Pancreas (tissue), 10 donors: ENCODE results near the gene TLE1. TPM values are rescaled to one million over a fixed set of nuclear protein-coding genes. Genes with fewer than 3 reads are reported as not detected.

Experiments
- ATAC-seq, 4 donors: fragments of 200-7000 bp; cut with Tn5 transposase; one replicate each; pipeline versions ENCODE4 v1.8.0 to v1.9.1; 2020; ENCODE audit warnings: mild to moderate bottlenecking in 4 of 4, moderate library complexity in 4 of 4
- DNase-seq, 6 donors: peaks; one replicate each; pipeline ENCODE4 v3.0.0-alpha.2; 2020
- FAIRE-seq: peaks from 2 replicates; lab custom pipeline; 2012; peaks lifted over from hg19 to GRCh38; lab: Jason Lieb, UNC
- H3K27ac ChIP-seq, 4 donors: fragments of 200-600 bp; sonication (generic); 1 replicate in 3 of 4; 2 replicates in 1 of 4; pipeline versions ENCODE4 v1.5.0 to v1.8.0; 2020
- H3K27me3 ChIP-seq, 4 donors: fragments of 200-600 bp; one replicate each; pipeline ENCODE4 v1.8.0; 2021
- H3K36me3 ChIP-seq, 3 donors: fragments of 200-600 bp; sonication (generic) in 1 of 3; one replicate each; pipeline versions ENCODE4 v1.5.0 to v1.8.0; 2020 to 2021
- H3K4me1 ChIP-seq, 3 donors: fragments of 200-600 bp; one replicate each; pipeline ENCODE4 v1.8.0; 2021
- H3K4me3 ChIP-seq, 4 donors: fragments of 200-600 bp; sonication (generic) in 2 of 4; one replicate each; pipeline versions ENCODE4 v1.5.0 to v1.8.0; 2020 to 2021
- H3K9me3 ChIP-seq, 4 donors: fragments of 200-600 bp; one replicate each; pipeline ENCODE4 v1.8.0; 2021
- CTCF ChIP-seq, 4 donors: fragments of 200-600 bp; sonication (generic) in 3 of 4; IDR thresholded peaks; one replicate each; pipeline versions ENCODE4 v1.5.0 to v1.8.0; 2021; ENCODE audit warnings: antibody characterized with exemption in 4 of 4
- WGBS, 2 donors: extraction: QIAGEN DNeasy Blood & Tissue Kit; methylation state at CpG; one replicate each; pipeline ENCODE4 v1.1.7; 2013; 5-methylcytosine and 5-hydroxymethylcytosine counted together
- intact Hi-C, 3 donors: fragments of 100-400 bp; cut with DNase I; formaldehyde crosslinking; loops; one replicate each; pipeline versions ENCODE4 v1.11.1 to v1.14.2; 2022
- polyA plus RNA-seq, 2 donors: library from polyadenylated mRNA; stranded (reverse); fragments of 200-250 nt; gene quantifications; one replicate each; pipeline ENCODE4 v1.2.3, GENCODE V29; 2013
- total RNA-seq, 6 donors: library from RNA; stranded (reverse); fragmentation: NEBNext Ultra II Directional in 4 of 6; extraction: Animal tissue kit (Norgen Biotek cat#: 25700) in 4 of 6; gene quantifications; one replicate each; pipeline versions ENCODE4 v1.2.1 to v1.2.4, GENCODE V29; 2021 to 2023
- donor health status: healthy with polysubstance abuse.
- donor health status: DM: no; HTN: no; CAD: no; lungs with moderate emphysema.
- donor health status: DM: no; HTN: no; CAD: no.
- donor health status: control.
- donor health status: control.
- donor health status: Bipolar disorder and iron deficiency.
- donor health status: DM: yes; HTN: yes; CAD: no.
- donor health status: DM: no; HTN: no; CAD: no.
- donor health status: DM: no; HTN: no; CAD: no.
- donor health status: DM: yes; HTN: yes; CAD: no.

TLE1 gene
- total and polyA plus RNA-seq, 8 donors, result 15.1 to 38.9 (median 28.4) TPM

DNA sequence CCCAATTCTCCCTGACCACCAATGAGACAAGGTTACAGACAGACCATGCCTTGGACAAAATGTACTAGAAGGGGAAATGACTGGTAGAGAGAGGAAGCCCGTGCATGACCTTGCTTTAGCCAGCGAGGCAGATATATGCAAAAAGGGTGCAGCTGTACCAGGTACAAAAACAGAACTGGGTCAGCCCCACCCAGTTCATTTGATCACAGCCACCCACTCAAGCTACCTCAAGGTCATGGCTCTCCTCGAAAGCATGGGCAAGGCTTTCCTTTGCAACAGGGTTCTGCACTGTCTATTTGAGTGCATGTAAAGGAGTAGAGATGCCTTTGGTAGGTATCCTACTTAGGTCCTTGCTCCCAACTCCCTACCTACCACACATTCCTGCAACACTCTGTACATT is 33.3 kb downstream of the TLE1 start:
- no peaks in the 10 kb centered on the region for H3K9me3 ChIP-seq
- H3K4me1 ChIP-seq, result peaks cover 13 to 15% (median 14%) of the 10 kb centered on the region in 3 donors
- no peak overlapping the region for H3K27ac ChIP-seq
- no peak for FAIRE-seq
- peak in 2 of 6 donors; percentile 9 to 20 for DNase-seq
- H3K27me3 ChIP-seq, result no peaks in the 10 kb centered on the region
- intact Hi-C loops, result no loop called here
- H3K36me3 ChIP-seq, result peaks cover 0 to 5% (median 2%) of the 10 kb centered on the region in 3 donors
- WGBS, 2 donors, result 17 to 25% methylated on average over 3 of the region's 3 CpGs
- TF ChIP-seq CTCF (IDR thresholded peaks at IDR 0.05), result no peak
- ATAC-seq, result peak; percentile 14 to 79 (median 57)
- no peak overlapping the region for H3K4me3 ChIP-seq

- no peak overlapping the region for H3K27ac ChIP-seq
These were observed 36.1 kb downstream of the TLE1 start for GRCh38 chr9:81653240-81653639.

GRCh38 chr9:81652058-81652687 is 37.2 kb downstream of the TLE1 start:
- no peak for ATAC-seq
- no peaks in the 10 kb centered on the region for H3K27me3 ChIP-seq
- H3K9me3 ChIP-seq, result no peaks in the 10 kb centered on the region
- H3K36me3 ChIP-seq, result peaks cover 0 to 10% (median 10%) of the 10 kb centered on the region in 3 donors
- no peak for FAIRE-seq
- intact Hi-C loops, result no loop called here
- TF ChIP-seq CTCF (IDR thresholded peaks at IDR 0.05), result no peak
- H3K4me1 ChIP-seq, result peaks cover 13 to 26% (median 20%) of the 10 kb centered on the region in 3 donors
- WGBS, 2 donors, result 76 to 77% methylated on average over 7 of the region's 7 CpGs
- no peak overlapping the region for H3K27ac ChIP-seq
- no peak for DNase-seq
- no peak overlapping the region for H3K4me3 ChIP-seq

More at GRCh38 chr9:81653240-81653639, 36.1 kb downstream of the TLE1 start:
- peaks cover 0 to 10% (median 10%) of the 10 kb centered on the region in 3 donors for H3K36me3 ChIP-seq
- H3K4me1 ChIP-seq, result peaks cover 13 to 26% (median 22%) of the 10 kb centered on the region in 3 donors
- ATAC-seq (no peak), FAIRE-seq (no peak), DNase-seq (no peak)
- WGBS, 2 donors, result 97% methylated on average over 3 of the region's 3 CpGs
- H3K9me3 ChIP-seq, result no peaks in the 10 kb centered on the region
- no peaks in the 10 kb centered on the region for H3K27me3 ChIP-seq
- intact Hi-C loops, result no loop called here
- TF ChIP-seq CTCF (IDR thresholded peaks at IDR 0.05), result no peak
- no peak overlapping the region for H3K4me3 ChIP-seq

DNA sequence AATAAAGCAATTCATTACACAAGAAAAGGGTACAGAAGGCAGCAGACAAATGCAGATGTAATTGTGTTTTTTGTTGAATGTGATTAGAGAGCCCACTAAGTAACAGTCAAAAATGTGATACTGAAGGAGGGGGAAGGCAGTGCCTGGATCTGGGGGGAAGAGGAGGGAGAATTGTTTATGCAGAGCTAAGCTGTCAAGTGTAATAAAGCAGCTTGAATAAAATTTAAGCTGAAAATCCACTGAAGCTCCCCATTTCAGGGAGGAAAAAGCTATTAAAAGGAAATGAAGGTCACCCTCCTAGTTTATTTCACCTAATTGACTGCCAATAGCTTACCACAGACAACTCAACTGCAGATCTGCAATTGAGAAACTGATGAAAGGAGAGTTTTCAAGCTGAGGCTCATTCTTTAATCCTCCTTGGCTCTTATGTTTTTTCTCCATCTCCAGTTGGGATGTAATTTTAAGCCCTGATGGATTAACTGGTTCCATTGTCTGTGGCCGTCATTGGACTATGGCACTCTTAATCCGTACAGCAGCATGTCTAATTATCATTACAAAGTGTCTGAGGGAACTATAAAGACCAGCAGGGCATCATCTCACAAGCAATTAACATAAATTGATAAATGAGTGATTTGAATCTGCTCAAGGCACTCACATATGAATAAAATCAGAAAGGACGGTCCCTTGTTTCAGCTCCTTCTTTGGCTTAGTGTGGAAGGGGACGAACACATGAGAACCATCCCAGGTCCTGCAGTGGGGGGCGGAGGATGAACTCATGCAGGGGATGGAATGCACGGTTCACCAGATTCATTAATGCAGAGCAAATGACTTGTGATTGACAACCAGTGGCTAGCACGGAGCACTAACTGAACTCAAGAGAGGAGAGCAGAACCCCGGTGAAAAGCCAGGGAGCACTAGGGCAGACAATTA is 38.5 kb downstream of the TLE1 start:
- H3K27me3 ChIP-seq, result no peaks in the 10 kb centered on the region
- no peak overlapping the region for H3K4me3 ChIP-seq
- FAIRE-seq (no peak), ATAC-seq (no peak), DNase-seq (no peak)
- H3K27ac ChIP-seq, result no peak overlapping the region
- TF ChIP-seq CTCF (IDR thresholded peaks at IDR 0.05), result no peak
- 94 to 96% methylated on average over 8 of the region's 8 CpGs for WGBS, 2 donors
- H3K4me1 ChIP-seq, result peaks cover 2 to 13% (median 8%) of the 10 kb centered on the region in 3 donors
- intact Hi-C loops, result no loop called here
- H3K9me3 ChIP-seq, result no peaks in the 10 kb centered on the region
- H3K36me3 ChIP-seq, result peaks cover 0 to 10% (median 10%) of the 10 kb centered on the region in 3 donors
